PC-3 (cell line): ENCODE results near the gene NLRX1. TPM values are rescaled to one million over a fixed set of nuclear protein-coding genes. Genes with fewer than 3 reads are reported as not detected.
A peak's percentile ranks its signal among the peaks of the same experiment; 100 is the strongest.

Experiments
- ATAC-seq: fragments of 200-7000 bp; cut with Tn5 transposase; 2 replicates; pipeline ENCODE4 v1.9.1; 2020; ENCODE audit warnings: mild to moderate bottlenecking, moderate library complexity
- BruUV-seq: library from RNA; stranded (reverse); fragments of 400-500 nt; replicated peaks from 2 replicates; lab custom pipeline; 2021; lab: Mats Ljungman, UMichigan
- CTCF ChIA-PET: fragments of 300-600 bp; sonication (Branson Sonifier 250); formaldehyde crosslinking; loops from one replicate; lab custom pipeline; 2022; ENCODE audit warnings: antibody characterized with exemption; lab: Charles Lee
- POLR2A ChIA-PET: fragments of 300-600 bp; sonication (Branson Sonifier 250); formaldehyde crosslinking; loops from one replicate; lab custom pipeline; 2022; ENCODE audit warnings: antibody characterized with exemption; ENCODE audit not compliant: unreplicated experiment; lab: Charles Lee
- DNase-seq: peaks from one replicate; pipeline ENCODE4 v3.0.0-alpha.2; 2015
- H2AFZ ChIP-seq: fragments of 300-600 bp; sonication (generic); 2 replicates; pipeline ENCODE4 v1.6.0; 2016; ENCODE audit warnings: antibody characterized with exemption, low read length
- H3F3A ChIP-seq: fragments of 300-600 bp; sonication (generic); one replicate; pipeline ENCODE4 v1.6.0; 2017; ENCODE audit warnings: antibody characterized with exemption, low read length, control low read depth, mild to moderate bottlenecking; ENCODE audit not compliant: unreplicated experiment
- H3K27ac ChIP-seq: fragments of 300-600 bp; sonication (generic); 2 replicates; pipeline ENCODE4 v1.5.1; 2016; ENCODE audit warnings: mild to moderate bottlenecking, low read length
- H3K27me3 ChIP-seq: fragments of 300-600 bp; sonication (generic); 2 replicates; pipeline ENCODE4 v1.6.1; 2016; ENCODE audit warnings: low read length, mixed read lengths
- H3K36me3 ChIP-seq: fragments of 300-600 bp; sonication (generic); 2 replicates; pipeline ENCODE4 v1.6.1; 2016; ENCODE audit warnings: low read depth, mixed run types, low read length, mixed read lengths
- H3K4me1 ChIP-seq: fragments of 300-600 bp; sonication (generic); 2 replicates; pipeline ENCODE4 v1.5.1; 2016; ENCODE audit warnings: low read length; ENCODE audit not compliant: insufficient read depth
- H3K4me2 ChIP-seq: fragments of 300-600 bp; sonication (generic); 2 replicates; pipeline ENCODE4 v1.6.0; 2016; ENCODE audit warnings: low read length
- H3K4me3 ChIP-seq: fragments of 300-600 bp; sonication (generic); 2 replicates; pipeline ENCODE4 v1.5.1; 2016; ENCODE audit warnings: mild to moderate bottlenecking, low read length, mixed read lengths
- H3K79me2 ChIP-seq: fragments of 300-600 bp; sonication (generic); 2 replicates; pipeline ENCODE4 v1.6.1; 2017; ENCODE audit warnings: low read length, mixed read lengths
- H3K9ac ChIP-seq: fragments of 300-600 bp; sonication (generic); 2 replicates; pipeline ENCODE4 v1.6.0; 2016; ENCODE audit warnings: mild to moderate bottlenecking, low read length
- H3K9me2 ChIP-seq: fragments of 300-600 bp; sonication (generic); replicated peaks from 2 replicates; pipeline ENCODE4 v1.6.1; 2016; ENCODE audit warnings: mixed run types, low read length, mixed read lengths
- H3K9me3 ChIP-seq: fragments of 300-600 bp; sonication (generic); 2 replicates; pipeline ENCODE4 v1.6.1; 2016; ENCODE audit warnings: low read length, mixed read lengths
- H4K20me1 ChIP-seq: fragments of 300-600 bp; sonication (generic); 2 replicates; pipeline ENCODE4 v1.6.1; 2016; ENCODE audit warnings: low read length, mixed read lengths
- EZH2 ChIP-seq: fragments of 300-600 bp; sonication (generic); IDR thresholded peaks from one replicate; pipeline ENCODE4 v1.6.1; 2017; ENCODE audit warnings: antibody characterized with exemption, mild to moderate bottlenecking, low read length; ENCODE audit not compliant: unreplicated experiment
- EZH2phosphoT487 ChIP-seq: fragments of 300-600 bp; sonication (generic); IDR thresholded peaks from 2 replicates; pipeline ENCODE4 v1.6.1; 2018; ENCODE audit warnings: mild to moderate bottlenecking, antibody characterized with exemption, low read length, borderline replicate concordance
- intact Hi-C: fragments of 100-400 bp; cut with micrococcal nuclease; formaldehyde crosslinking; loops from 2 replicates; pipeline ENCODE4 v1.9.0; 2023
- total RNA-seq: library from RNA; depleted of rRNA; stranded (reverse); fragments of >200 nt; gene quantifications from 2 replicates; pipeline ENCODE4 v1.2.3, GENCODE V29; 2014
- TF ChIP-seq, protein P1 (sequence below): fragments of 300-600 bp; sonication (generic); conservative IDR thresholded peaks from 2 replicates; pipeline ENCODE4 v1.5.1; 2017; ENCODE audit warnings: antibody characterized with exemption, low read depth, mild to moderate bottlenecking, low read length

The NLRX1 gene
- total RNA-seq, 1 experiment from 2014 or later = 17.2 TPM

DNA sequence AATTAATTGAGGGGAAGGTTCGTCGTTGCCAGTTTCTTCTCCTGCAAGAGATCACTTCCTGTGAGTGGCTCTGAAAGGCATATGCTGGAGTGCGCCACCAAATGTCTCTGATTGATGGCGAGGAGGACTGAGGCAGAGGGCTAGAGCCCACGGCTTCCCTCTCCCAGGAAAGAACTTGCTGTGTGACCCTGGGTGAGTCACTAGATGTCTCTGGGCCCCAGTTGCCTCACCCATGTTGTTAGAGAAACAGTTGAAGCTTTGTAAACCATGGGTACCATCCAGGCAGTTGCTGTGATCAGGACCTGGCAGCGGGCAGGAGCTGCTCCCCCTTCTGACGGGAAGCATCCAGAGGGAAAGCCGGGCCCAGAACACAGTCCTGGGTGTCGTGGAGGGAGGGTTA is 16.5 kb upstream of the NLRX1 start:
- intact Hi-C loops = no loop called here
- POLR2A ChIA-PET = no interaction called here
- no peak for DNase-seq
- no peaks in the 10 kb centered on the region for H3F3A ChIP-seq
- H3K36me3 ChIP-seq = no peaks in the 10 kb centered on the region
- CTCF ChIA-PET = no interaction called here
- no peak overlapping the region for H3K4me2 ChIP-seq
- 0 out of 2 replicates have a peak, but pooled peaks cover 3% of the 10 kb centered on the region for H3K4me1 ChIP-seq
- no peak overlapping the region for H3K4me3 ChIP-seq
- H4K20me1 ChIP-seq = no peaks in the 10 kb centered on the region
- no peaks in the 10 kb centered on the region for H3K9me3 ChIP-seq
- no TSS peak for BruUV-seq
- H3K9me2 ChIP-seq = no peaks in the 10 kb centered on the region
- H2AFZ ChIP-seq = no peak overlapping the region
- no peak overlapping the region for H3K9ac ChIP-seq
- no peaks in the 10 kb centered on the region for H3K79me2 ChIP-seq
- no peaks in the 10 kb centered on the region for H3K27me3 ChIP-seq
- H3K27ac ChIP-seq = no peak overlapping the region
- ATAC-seq = no peak
- TF ChIP-seq, protein P1, sequence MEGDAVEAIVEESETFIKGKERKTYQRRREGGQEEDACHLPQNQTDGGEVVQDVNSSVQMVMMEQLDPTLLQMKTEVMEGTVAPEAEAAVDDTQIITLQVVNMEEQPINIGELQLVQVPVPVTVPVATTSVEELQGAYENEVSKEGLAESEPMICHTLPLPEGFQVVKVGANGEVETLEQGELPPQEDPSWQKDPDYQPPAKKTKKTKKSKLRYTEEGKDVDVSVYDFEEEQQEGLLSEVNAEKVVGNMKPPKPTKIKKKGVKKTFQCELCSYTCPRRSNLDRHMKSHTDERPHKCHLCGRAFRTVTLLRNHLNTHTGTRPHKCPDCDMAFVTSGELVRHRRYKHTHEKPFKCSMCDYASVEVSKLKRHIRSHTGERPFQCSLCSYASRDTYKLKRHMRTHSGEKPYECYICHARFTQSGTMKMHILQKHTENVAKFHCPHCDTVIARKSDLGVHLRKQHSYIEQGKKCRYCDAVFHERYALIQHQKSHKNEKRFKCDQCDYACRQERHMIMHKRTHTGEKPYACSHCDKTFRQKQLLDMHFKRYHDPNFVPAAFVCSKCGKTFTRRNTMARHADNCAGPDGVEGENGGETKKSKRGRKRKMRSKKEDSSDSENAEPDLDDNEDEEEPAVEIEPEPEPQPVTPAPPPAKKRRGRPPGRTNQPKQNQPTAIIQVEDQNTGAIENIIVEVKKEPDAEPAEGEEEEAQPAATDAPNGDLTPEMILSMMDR = no peak
- TF ChIP-seq EZH2phosphoT487 = no peak
- no peak for TF ChIP-seq EZH2

DNA sequence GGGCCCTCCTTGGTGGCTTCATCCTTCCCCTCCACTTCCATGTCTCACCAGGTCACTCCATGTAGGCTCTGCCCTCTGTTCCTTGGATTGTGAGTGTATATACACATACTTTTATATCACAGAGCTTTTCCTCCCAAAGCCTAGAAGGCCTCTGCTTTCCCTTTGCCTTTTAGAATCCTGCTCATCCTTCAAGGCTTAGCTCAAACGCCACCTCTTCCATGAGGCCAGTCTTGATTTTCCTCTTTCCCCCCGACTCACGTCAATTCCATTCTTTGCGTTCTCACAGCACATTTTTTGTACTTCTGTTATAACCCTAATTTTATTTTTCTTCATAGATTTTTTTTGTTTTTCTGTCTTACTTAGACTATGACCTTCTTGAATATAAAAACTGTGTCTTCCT is 15.9 kb upstream of the NLRX1 start:
- no peak for ATAC-seq
- no peaks in the 10 kb centered on the region for H3K9me3 ChIP-seq
- H4K20me1 ChIP-seq = no peaks in the 10 kb centered on the region
- ChIA-PET POLR2A (no interaction called here), CTCF (no interaction called here)
- intact Hi-C loops = no loop called here
- H3K4me3 ChIP-seq = no peak overlapping the region
- H3F3A ChIP-seq = no peaks in the 10 kb centered on the region
- H2AFZ ChIP-seq = no peak overlapping the region
- TF ChIP-seq EZH2 (no peak), EZH2phosphoT487 (no peak)
- TF ChIP-seq, protein P1 = no peak
- no peaks in the 10 kb centered on the region for H3K79me2 ChIP-seq
- no peak overlapping the region for H3K4me2 ChIP-seq
- BruUV-seq = no TSS peak
- H3K27ac ChIP-seq = no peak overlapping the region
- no peak overlapping the region for H3K9ac ChIP-seq
- no peaks in the 10 kb centered on the region for H3K36me3 ChIP-seq
- 0 out of 2 replicates have a peak, but pooled peaks cover 3% of the 10 kb centered on the region for H3K4me1 ChIP-seq
- no peak for DNase-seq
- no peaks in the 10 kb centered on the region for H3K9me2 ChIP-seq
- H3K27me3 ChIP-seq = no peaks in the 10 kb centered on the region

DNA sequence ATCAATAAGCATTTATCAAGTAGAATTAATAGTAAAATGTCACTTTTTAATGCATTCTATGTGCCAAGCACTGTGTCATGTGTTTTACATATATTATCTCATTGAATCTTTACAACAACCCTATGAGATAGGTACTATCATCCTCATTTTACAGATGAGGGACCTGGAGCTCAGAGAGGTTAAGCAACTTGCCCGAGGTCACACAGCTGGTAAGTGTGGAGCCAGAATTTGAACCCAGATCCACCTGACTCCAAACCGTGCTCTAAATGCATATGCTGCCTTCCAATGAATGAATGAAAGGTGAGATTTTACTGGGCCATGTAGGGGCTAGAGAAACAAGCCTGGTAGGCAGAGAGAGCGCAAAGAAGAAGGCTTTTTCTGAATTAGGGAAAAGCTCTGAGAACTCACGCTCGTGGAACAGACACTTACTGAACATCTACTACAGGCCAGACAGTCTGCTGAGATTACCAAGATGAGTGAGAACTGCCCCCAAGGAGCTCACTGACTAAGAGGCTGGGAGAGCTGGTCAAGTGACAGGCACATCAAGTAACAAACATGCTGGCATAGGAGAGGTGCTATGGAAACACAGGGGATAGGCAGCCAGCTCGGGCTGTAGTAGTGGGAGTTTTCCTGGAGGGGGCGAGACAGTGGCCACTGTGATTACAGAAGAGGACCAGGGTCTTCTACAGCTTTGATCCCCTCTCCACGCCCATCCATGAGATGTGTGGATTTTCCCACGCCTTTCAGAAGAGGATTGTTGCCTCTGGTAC is 15.3 kb upstream of the NLRX1 start:
- no peaks in the 10 kb centered on the region for H3K79me2 ChIP-seq
- no peaks in the 10 kb centered on the region for H3K9me3 ChIP-seq
- TF ChIP-seq EZH2phosphoT487 (no peak), EZH2 (no peak)
- TF ChIP-seq, protein P1 = peak; percentile 38; the same call in 1 of the 2 replicates
- H4K20me1 ChIP-seq = no peaks in the 10 kb centered on the region
- H3F3A ChIP-seq = no peaks in the 10 kb centered on the region
- H3K4me3 ChIP-seq = no peak overlapping the region
- no peaks in the 10 kb centered on the region for H3K27me3 ChIP-seq
- 0 out of 2 replicates have a peak, but pooled peaks cover 3% of the 10 kb centered on the region for H3K4me1 ChIP-seq
- no peak overlapping the region for H3K9ac ChIP-seq
- intact Hi-C loops = no loop called here
- ATAC-seq (no peak), DNase-seq (no peak)
- no TSS peak for BruUV-seq
- ChIA-PET CTCF (no interaction called here), POLR2A (no interaction called here)
- no peaks in the 10 kb centered on the region for H3K36me3 ChIP-seq
- no peak overlapping the region for H2AFZ ChIP-seq
- H3K27ac ChIP-seq = no peak overlapping the region
- no peaks in the 10 kb centered on the region for H3K9me2 ChIP-seq
- no peak overlapping the region for H3K4me2 ChIP-seq
